IPS-11a (cell line): ENCODE data around the gene SLC39A11.
"Not testable (repeated sequence)": the region's sequence is repeated elsewhere in the genome, so short reads cannot be mapped to it uniquely, and the experiment has no call there.

ENCODE experiments used
- H3K4me3 ChIP-seq: one replicate; pipeline ENCODE4 v1.5.1; 2013; ENCODE audit warnings: low read depth, low read length, control low read depth

SLC39A11 gene

GRCh38 chr17:72640415-72641165 is 451.9 kb downstream of the SLC39A11 start:
- no peak overlapping the region for H3K4me3 ChIP-seq

- no peak overlapping the region for H3K4me3 ChIP-seq
Measured at GRCh38 chr17:72639711-72640110, 452.8 kb downstream of the SLC39A11 start.

DNA sequence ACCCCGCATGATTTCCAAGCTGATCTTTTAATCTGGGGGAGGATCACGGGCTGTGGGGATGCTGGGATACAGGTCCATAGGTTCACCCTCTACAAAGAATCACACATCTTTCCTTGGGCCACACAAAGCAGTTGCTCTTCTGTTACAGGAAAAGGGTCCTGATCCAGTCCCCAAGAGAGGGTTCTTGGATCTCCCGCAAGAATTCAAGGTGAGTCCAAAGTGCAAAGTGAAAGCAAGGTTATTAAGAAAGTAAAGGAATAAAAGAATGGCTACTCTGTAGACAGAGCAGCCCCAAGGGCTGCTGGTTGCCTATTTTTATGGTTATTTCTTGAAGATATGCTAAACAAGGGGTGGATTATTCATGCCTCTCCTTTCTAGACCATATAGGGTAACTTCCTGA is 453.6 kb downstream of the SLC39A11 start:
- H3K4me3 ChIP-seq = not testable (repeated sequence)

- H3K4me3 ChIP-seq = no peak overlapping the region
Measured at GRCh38 chr17:72635034-72635635, 457.4 kb downstream of the SLC39A11 start.

- H3K4me3 ChIP-seq = no peak overlapping the region
Measured at GRCh38 chr17:72634621-72635020, 457.9 kb downstream of the SLC39A11 start.

GRCh38 chr17:72631949-72632684 is 460.4 kb downstream of the SLC39A11 start:
- H3K4me3 ChIP-seq = no peak overlapping the region

- no peak overlapping the region for H3K4me3 ChIP-seq
Measured at GRCh38 chr17:72631568-72631948, 460.9 kb downstream of the SLC39A11 start.

DNA sequence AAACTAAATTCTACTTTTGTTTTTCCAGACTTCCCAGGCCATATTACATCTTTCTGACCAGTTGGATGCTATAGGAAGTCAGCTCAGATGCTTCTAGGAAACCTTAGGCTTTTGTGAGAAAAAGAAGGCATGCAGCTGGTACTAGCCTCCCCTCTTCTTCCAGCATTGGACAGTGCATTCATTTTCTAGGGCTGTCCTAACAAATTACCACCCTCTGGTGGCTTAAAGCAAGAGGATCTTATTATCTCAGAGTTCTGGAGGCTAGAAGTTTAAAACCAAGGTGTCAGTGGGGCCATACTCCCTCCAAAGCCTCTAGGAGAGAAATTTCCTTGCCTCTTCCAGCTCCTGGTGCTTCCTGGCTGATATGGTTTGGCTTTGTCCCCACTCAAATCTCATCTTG is 467.8 kb downstream of the SLC39A11 start:
- no peak overlapping the region for H3K4me3 ChIP-seq

- no peak overlapping the region for H3K4me3 ChIP-seq
Measured at GRCh38 chr17:72624226-72624625, 468.3 kb downstream of the SLC39A11 start.

- no peak overlapping the region for H3K4me3 ChIP-seq
Measured at GRCh38 chr17:72622661-72623433, 469.6 kb downstream of the SLC39A11 start.

DNA sequence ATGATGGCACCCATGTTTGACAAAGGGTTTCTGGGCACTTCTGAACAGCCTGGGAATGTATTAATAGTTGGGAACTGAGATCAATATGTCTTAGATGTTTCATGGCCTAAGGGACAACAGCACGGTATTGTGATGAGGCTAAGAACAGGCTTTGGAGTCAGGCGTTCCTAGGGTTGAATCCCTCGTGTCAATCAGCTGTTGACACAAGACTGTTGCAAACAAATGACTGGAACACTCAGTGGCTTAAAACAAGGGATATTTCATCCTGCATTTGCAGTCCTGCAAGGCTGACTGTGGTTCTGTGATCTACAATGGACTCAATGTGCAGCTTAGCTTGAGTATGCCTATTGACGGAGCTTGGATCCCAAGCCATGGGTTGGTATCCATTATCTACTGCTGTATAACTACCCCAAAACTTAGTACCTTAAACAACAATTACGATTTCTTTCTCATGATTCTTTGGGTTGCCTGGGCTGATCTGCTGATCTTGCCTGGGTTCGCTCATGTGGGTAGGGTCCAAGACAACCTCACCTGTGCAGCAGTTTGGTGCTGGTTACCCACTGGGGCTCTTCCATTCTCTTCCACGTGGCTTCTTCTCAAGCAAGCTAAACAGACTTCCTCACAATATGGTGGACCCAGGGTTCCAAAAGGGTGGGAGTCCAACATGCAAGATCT is 472.4 kb downstream of the SLC39A11 start:
- H3K4me3 ChIP-seq = no peak overlapping the region

GRCh38 chr17:72618001-72618509 is 474.4 kb downstream of the SLC39A11 start:
- no peak overlapping the region for H3K4me3 ChIP-seq

DNA sequence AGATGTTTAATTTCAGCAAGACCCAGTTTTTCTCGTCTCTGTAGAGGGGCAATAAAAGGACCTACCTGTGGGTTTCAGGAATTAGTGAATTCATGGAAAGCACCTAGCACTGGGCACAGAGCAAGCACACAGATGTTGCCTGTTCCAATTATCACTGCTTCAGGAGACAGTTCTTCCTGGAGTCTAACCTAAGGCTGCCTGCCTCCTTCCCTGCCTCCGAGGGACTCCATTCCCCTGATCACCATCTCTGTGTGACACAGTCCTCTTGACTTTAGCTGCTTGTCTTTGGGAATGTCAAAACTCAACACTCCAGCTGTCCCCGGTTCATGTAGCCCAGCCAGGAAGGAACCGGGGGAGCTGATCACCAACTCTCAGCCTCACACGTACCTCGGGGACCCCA is 474.9 kb downstream of the SLC39A11 start:
- no peak overlapping the region for H3K4me3 ChIP-seq

- no peak overlapping the region for H3K4me3 ChIP-seq
Measured at GRCh38 chr17:72616447-72616846, 476.0 kb downstream of the SLC39A11 start.

DNA sequence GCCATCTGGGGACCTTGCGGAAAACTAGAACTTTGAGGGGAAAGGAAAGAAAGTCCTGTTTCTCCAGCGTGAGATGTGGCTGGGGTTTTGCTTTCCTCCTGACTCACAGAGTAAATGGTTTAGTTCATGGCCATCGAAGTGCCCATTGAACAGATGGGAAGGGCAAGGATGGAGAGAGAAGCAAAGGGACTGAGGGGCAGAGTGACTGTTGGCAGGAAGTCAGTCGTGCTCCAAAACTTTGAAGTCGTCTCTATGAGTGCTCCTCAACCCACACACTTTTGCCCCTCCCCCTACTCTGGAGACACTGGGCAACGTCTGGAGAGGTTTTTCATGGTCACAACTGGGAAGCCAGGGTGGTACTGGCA is 476.9 kb downstream of the SLC39A11 start:
- H3K4me3 ChIP-seq = no peak overlapping the region

DNA sequence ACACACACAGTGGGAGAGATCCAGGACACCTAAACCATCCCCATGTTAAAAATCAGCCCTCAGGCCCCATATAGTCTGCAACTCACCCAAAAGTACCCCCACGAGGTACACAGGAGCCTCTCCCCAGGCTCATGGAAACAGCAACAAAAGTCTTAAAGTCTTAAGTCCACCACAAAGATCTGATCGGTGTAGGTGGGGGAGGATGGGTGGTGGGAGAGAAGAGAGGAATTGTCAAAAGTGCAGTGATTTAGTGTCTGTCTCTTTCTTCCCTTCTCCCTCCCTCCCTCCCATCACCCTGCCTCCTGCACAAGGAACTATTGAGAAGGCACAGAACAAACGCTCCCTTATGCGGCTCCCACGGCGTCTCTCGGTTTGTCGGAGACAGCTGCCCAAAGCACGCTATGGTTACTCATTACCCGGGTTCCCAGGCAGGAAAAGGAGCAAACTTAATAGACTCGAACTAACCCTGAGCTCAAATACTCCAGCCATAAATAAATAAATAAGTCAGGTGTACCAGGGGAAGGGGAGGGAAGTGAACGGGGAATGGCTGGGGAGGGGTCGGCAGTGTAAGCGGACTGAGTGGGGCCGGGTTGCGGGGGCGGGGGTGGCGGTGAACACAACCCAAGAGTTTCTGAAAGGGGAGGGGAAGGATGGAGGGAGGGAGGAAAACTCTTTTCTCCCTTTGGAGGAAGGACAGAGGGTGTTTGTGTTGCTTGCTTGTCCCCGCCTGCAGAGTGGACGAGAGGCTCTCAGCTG is 477.4 kb downstream of the SLC39A11 start:
- H3K4me3 ChIP-seq = no peak overlapping the region

DNA sequence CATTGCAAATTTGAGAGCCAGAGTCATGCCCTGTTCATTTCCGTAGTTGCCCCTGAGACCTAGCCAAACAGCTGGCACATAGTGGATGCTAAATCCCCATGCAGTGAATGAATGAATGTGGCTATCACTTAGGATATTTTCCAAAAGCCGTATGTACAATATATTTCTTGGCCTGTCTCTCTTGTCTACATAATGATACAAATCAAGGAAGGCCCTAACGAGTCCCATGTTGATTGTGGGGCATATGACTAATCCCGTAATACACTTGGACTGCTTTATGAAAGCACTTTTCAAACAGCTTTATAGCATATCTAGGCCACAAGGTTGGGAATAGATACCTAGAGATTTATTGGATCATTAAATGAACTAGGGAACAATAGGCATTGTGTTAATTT is 478.0 kb downstream of the SLC39A11 start:
- H3K4me3 ChIP-seq = no peak overlapping the region

GRCh38 chr17:72613806-72614292 is 478.6 kb downstream of the SLC39A11 start:
- H3K4me3 ChIP-seq = no peak overlapping the region

- H3K4me3 ChIP-seq = no peak overlapping the region
Measured at GRCh38 chr17:72613396-72613795, 479.1 kb downstream of the SLC39A11 start.

- no peak overlapping the region for H3K4me3 ChIP-seq
Measured at GRCh38 chr17:72611172-72611571, 481.3 kb downstream of the SLC39A11 start.
